SK-N-SH treated with all-trans-retinoic acid at 6 μM for 48 hours (cell line): ENCODE results near the gene SH3BP4.

ENCODE experiments used
- ZFP3 ChIP-seq: fragments of 250-450 bp; sonication (Bioruptor Pico); IDR thresholded peaks from 2 replicates; pipeline ENCODE4 v1.5.0; 2020; ENCODE audit warnings: mild to moderate bottlenecking, moderate library complexity
- TF ChIP-seq, protein P1 (sequence below): fragments of 250-450 bp; sonication (Bioruptor Pico); IDR thresholded peaks from 2 replicates; pipeline ENCODE4 v1.5.1; 2020; ENCODE audit warnings: low read depth, mild to moderate bottlenecking, moderate library complexity

DNA sequence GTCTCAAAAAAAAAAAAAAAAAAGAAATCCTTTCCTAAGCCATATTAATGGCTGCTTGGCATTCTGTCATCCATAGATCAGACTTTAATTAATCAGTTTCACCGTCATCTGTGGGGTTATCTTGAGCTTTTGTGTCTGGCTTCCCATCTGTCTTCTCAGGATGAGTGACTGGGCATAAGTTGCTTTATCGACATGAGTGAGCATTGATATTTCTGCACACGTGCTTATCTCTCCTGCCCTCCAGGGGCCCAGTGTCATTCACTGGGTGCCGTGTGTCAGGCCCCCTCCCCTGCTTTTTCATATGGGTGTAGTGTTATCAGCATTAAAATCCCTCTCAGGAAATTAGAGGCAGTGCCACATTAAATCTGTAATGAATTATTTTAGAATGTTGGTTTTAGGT is 65.6 kb downstream of the SH3BP4 start:
- no peak for TF ChIP-seq ZFP3 (CRISPR knock-in tag)
- TF ChIP-seq, protein P1, sequence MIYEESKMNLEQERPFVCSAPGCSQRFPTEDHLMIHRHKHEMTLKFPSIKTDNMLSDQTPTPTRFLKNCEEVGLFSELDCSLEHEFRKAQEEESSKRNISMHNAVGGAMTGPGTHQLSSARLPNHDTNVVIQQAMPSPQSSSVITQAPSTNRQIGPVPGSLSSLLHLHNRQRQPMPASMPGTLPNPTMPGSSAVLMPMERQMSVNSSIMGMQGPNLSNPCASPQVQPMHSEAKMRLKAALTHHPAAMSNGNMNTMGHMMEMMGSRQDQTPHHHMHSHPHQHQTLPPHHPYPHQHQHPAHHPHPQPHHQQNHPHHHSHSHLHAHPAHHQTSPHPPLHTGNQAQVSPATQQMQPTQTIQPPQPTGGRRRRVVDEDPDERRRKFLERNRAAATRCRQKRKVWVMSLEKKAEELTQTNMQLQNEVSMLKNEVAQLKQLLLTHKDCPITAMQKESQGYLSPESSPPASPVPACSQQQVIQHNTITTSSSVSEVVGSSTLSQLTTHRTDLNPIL: no peak
